ENCODE measurements around the gene KRTAP10-3. TPM values are rescaled to one million over a fixed set of nuclear protein-coding genes. Genes with fewer than 3 reads are reported as not detected.
A peak's percentile ranks its signal among the peaks of the same experiment; 100 is the strongest.
"Not testable (repeated sequence)": the region's sequence is repeated elsewhere in the genome, so short reads cannot be mapped to it uniquely, and the experiment has no call there.

The KRTAP10-3 gene
- total RNA-seq, 1 donor from 2014 or later: not detected

GRCh38 chr21:44601596-44602462, 43.2 kb upstream of the KRTAP10-3 start:
- Histone ChIP-seq H3K4me3 (ENCODE audit: low read depth, low read length) (no peak overlapping the region), H3K36me3 (ENCODE audit: control insufficient read depth, insufficient read depth, low read length) (no peaks in the 10 kb centered on the region), H3K27me3 (ENCODE audit: control insufficient read depth, insufficient read depth, low read length) (no peaks in the 10 kb centered on the region)
- no peak for DNase-seq (ENCODE audit: low read depth)
- TF ChIP-seq CTCF (IDR thresholded peaks at IDR 0.05; ENCODE audit: insufficient read depth, low read length, poor library complexity, severe bottlenecking): no peak

GRCh38 chr21:44601091-44601490, 42.5 kb upstream of the KRTAP10-3 start:
- not testable (repeated sequence) for DNase-seq (ENCODE audit: low read depth); H3K36me3 ChIP-seq (ENCODE audit: control insufficient read depth, insufficient read depth, low read length); H3K27me3 ChIP-seq (ENCODE audit: control insufficient read depth, insufficient read depth, low read length); H3K4me3 ChIP-seq (ENCODE audit: low read depth, low read length)

- not testable (repeated sequence) for DNase-seq (ENCODE audit: low read depth); H3K27me3 ChIP-seq (ENCODE audit: control insufficient read depth, insufficient read depth, low read length); H3K4me3 ChIP-seq (ENCODE audit: low read depth, low read length); H3K36me3 ChIP-seq (ENCODE audit: control insufficient read depth, insufficient read depth, low read length)
These were observed 41.8 kb upstream of the KRTAP10-3 start, which contains the start of gene KRTAP10-7 for GRCh38 chr21:44600118-44600978. Gene KRTAP10-7, plus strand, starts transcription at chr21:44600597. Its CDS starts 25 bp downstream, at chr21:44600622.

GRCh38 chr21:44599264-44600029, 40.9 kb upstream of the KRTAP10-3 start:
- H3K27me3 ChIP-seq (ENCODE audit: control insufficient read depth, insufficient read depth, low read length): no peaks in the 10 kb centered on the region
- H3K36me3 ChIP-seq (ENCODE audit: control insufficient read depth, insufficient read depth, low read length): no peaks in the 10 kb centered on the region
- no peak for TF ChIP-seq CTCF (IDR thresholded peaks at IDR 0.05; ENCODE audit: insufficient read depth, low read length, poor library complexity, severe bottlenecking)
- DNase-seq (ENCODE audit: low read depth): no peak
- H3K4me3 ChIP-seq (ENCODE audit: low read depth, low read length): no peak overlapping the region

GRCh38 chr21:44598061-44598460, 39.5 kb upstream of the KRTAP10-3 start:
- Histone ChIP-seq H3K4me3 (ENCODE audit: low read depth, low read length) (no peak overlapping the region), H3K36me3 (ENCODE audit: control insufficient read depth, insufficient read depth, low read length) (no peaks in the 10 kb centered on the region), H3K27me3 (ENCODE audit: control insufficient read depth, insufficient read depth, low read length) (peaks cover 6% of the 10 kb centered on the region)
- no peak for DNase-seq (ENCODE audit: low read depth)
- TF ChIP-seq CTCF (IDR thresholded peaks at IDR 0.05; ENCODE audit: insufficient read depth, low read length, poor library complexity, severe bottlenecking): no peak

- Histone ChIP-seq H3K27me3 (ENCODE audit: control insufficient read depth, insufficient read depth, low read length) (peaks cover 14% of the 10 kb centered on the region), H3K4me3 (ENCODE audit: low read depth, low read length) (no peak overlapping the region), H3K36me3 (ENCODE audit: control insufficient read depth, insufficient read depth, low read length) (no peaks in the 10 kb centered on the region)
- TF ChIP-seq CTCF (IDR thresholded peaks at IDR 0.05; ENCODE audit: insufficient read depth, low read length, poor library complexity, severe bottlenecking): peak; percentile 4
- peak; percentile 43 for DNase-seq (ENCODE audit: low read depth)
These were observed 37.6 kb upstream of the KRTAP10-3 start for GRCh38 chr21:44596068-44596725.

Measured in kidney epithelial cell (primary cell).